ENCODE measurements around the gene FRMD7. TPM values are rescaled to one million over a fixed set of nuclear protein-coding genes. Genes with fewer than 3 reads are reported as not detected.

Gene FRMD7
- total and polyA plus RNA-seq, 5 experiments from 2014 or later: not detected

GRCh38 chrX:132045456-132045855, 82.4 kb downstream of the FRMD7 start:
- Mint-ChIP-seq H3K27ac (no peak overlapping the region), H3K4me1 (peaks cover 17 to 69% (median 46%) of the 10 kb centered on the region in 4 donors), H3K9me3 (no peaks in the 10 kb centered on the region), H3K4me3 (no peak overlapping the region), H3K36me3 (peaks cover 0 to 6% (median 3%) of the 10 kb centered on the region in 3 donors), H3K27me3 (no peaks in the 10 kb centered on the region)
- POLR2A ChIA-PET: no interaction called here
- ATAC-seq: no peak
- DNase-seq: no peak

GRCh38 chrX:132044953-132045352, 82.9 kb downstream of the FRMD7 start:
- Mint-ChIP-seq H3K27me3 (no peaks in the 10 kb centered on the region), H3K36me3 (peaks cover 0 to 4% (median 1%) of the 10 kb centered on the region in 3 donors), H3K4me1 (peaks cover 19 to 73% (median 50%) of the 10 kb centered on the region in 4 donors), H3K4me3 (no peak overlapping the region), H3K9me3 (no peaks in the 10 kb centered on the region), H3K27ac (peak overlapping the region in 1 of 10 donors; percentile 34)
- no peak for DNase-seq
- no peak for ATAC-seq
- POLR2A ChIA-PET: no interaction called here

- Mint-ChIP-seq H3K4me3 (no peak overlapping the region), H3K36me3 (peaks cover 0 to 7% (median 0%) of the 10 kb centered on the region in 3 donors), H3K27ac (peak overlapping the region in 3 of 10 donors; percentile 9 to 62 (median 42)), H3K4me1 (peaks cover 20 to 76% (median 56%) of the 10 kb centered on the region in 4 donors), H3K27me3 (no peaks in the 10 kb centered on the region), H3K9me3 (no peaks in the 10 kb centered on the region)
- DNase-seq: no peak
- POLR2A ChIA-PET: no interaction called here
- ATAC-seq: no peak
Measured at GRCh38 chrX:132043977-132044376, 83.8 kb downstream of the FRMD7 start.

DNA sequence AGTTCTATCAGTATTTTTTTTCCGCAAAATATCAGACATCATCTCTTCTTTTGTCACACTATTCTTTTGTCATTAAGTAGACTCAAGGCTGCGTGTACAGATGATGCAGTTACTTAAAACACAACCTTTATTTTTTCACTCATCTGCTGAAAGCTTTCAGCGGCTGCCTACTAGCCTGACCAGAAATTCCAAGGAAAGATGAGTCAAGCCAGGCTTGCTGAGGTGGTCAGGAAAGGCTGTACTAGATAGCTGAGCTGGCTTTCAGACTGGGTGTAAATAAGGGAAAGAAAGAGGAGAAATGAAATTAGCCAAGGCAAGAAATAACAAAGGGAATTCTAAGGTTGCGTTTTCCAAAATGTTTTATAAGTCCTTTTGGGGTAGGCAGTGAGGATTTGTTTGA, 86.8 kb downstream of the FRMD7 start:
- Mint-ChIP-seq H3K27ac (no peak overlapping the region), H3K27me3 (no peaks in the 10 kb centered on the region), H3K4me1 (peaks cover 25 to 80% (median 64%) of the 10 kb centered on the region in 4 donors), H3K4me3 (peak overlapping the region in 1 of 10 donors; percentile 7), H3K36me3 (peaks cover 0 to 11% (median 0%) of the 10 kb centered on the region in 3 donors), H3K9me3 (no peaks in the 10 kb centered on the region)
- ATAC-seq: no peak
- POLR2A ChIA-PET: no interaction called here
- DNase-seq: no peak

- POLR2A ChIA-PET: no interaction called here
- H3K4me3 Mint-ChIP-seq: peak overlapping the region in 1 of 10 donors; percentile 22
- ATAC-seq (no peak), DNase-seq (no peak)
- H3K27ac Mint-ChIP-seq: no peak overlapping the region
- H3K36me3 Mint-ChIP-seq: peaks cover 0 to 11% (median 0%) of the 10 kb centered on the region in 3 donors
- no peaks in the 10 kb centered on the region for H3K27me3 Mint-ChIP-seq
- H3K4me1 Mint-ChIP-seq: peaks cover 23 to 79% (median 64%) of the 10 kb centered on the region in 4 donors
- H3K9me3 Mint-ChIP-seq: no peaks in the 10 kb centered on the region
Measured at GRCh38 chrX:132040066-132040465, 87.8 kb downstream of the FRMD7 start.

- POLR2A ChIA-PET: no interaction called here
- DNase-seq (no peak), ATAC-seq (no peak)
- Mint-ChIP-seq H3K4me3 (peak overlapping the region in 3 of 10 donors; percentile 31 to 51 (median 38)), H3K4me1 (peaks cover 22 to 79% (median 67%) of the 10 kb centered on the region in 4 donors), H3K36me3 (peaks cover 0 to 8% (median 0%) of the 10 kb centered on the region in 3 donors), H3K27me3 (no peaks in the 10 kb centered on the region), H3K27ac (no peak overlapping the region), H3K9me3 (no peaks in the 10 kb centered on the region)
Measured at GRCh38 chrX:132037479-132037993, 90.3 kb downstream of the FRMD7 start.

- POLR2A ChIA-PET: no interaction called here
- ATAC-seq (no peak), DNase-seq (no peak)
- Mint-ChIP-seq H3K27ac (peak overlapping the region in 2 of 10 donors; percentile 25 to 53), H3K4me1 (peaks cover 24 to 82% (median 66%) of the 10 kb centered on the region in 4 donors), H3K27me3 (no peaks in the 10 kb centered on the region), H3K4me3 (peak overlapping the region in 3 of 10 donors; percentile 6 to 34 (median 21)), H3K9me3 (no peaks in the 10 kb centered on the region), H3K36me3 (peaks cover 0 to 9% (median 0%) of the 10 kb centered on the region in 3 donors)
Measured at GRCh38 chrX:132034648-132035047, 93.2 kb downstream of the FRMD7 start.

DNA sequence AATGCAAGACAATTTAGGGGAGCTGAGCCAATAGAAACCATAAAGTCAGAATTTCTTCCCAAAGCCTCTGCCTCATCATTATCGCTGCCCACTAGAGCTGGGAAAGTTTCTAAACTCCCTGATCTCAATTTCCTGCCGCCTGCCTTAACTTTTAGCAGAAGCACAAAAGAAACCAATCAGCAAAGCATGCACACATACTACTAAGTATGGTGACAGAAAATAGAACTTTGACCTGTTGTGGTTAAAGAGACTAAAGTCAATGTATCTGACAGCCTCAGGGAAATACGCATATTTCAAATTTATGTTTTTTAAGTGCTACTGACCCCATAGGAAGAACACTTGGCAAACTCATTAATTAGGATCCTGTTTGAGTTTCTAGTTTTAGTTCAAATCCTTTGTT, 94.7 kb downstream of the FRMD7 start:
- no peaks in the 10 kb centered on the region for H3K27me3 Mint-ChIP-seq
- POLR2A ChIA-PET: no interaction called here
- DNase-seq (no peak), ATAC-seq (no peak)
- peak overlapping the region in 5 of 10 donors; percentile 10 to 78 (median 59) for H3K27ac Mint-ChIP-seq
- peaks cover 35 to 82% (median 69%) of the 10 kb centered on the region in 4 donors for H3K4me1 Mint-ChIP-seq
- peak overlapping the region in 6 of 10 donors; percentile 4 to 58 (median 15) for H3K4me3 Mint-ChIP-seq
- H3K9me3 Mint-ChIP-seq: no peaks in the 10 kb centered on the region
- H3K36me3 Mint-ChIP-seq: peaks cover 0 to 8% (median 0%) of the 10 kb centered on the region in 3 donors

- peak overlapping the region in 9 of 10 donors; percentile 10 to 84 (median 71) for H3K27ac Mint-ChIP-seq
- ATAC-seq (peak; percentile 33 to 49), DNase-seq (peak in 1 of 10 donors; percentile 1)
- peaks cover 3 to 10% (median 5%) of the 10 kb centered on the region in 3 donors for H3K36me3 Mint-ChIP-seq
- peaks cover 33 to 83% (median 71%) of the 10 kb centered on the region in 4 donors for H3K4me1 Mint-ChIP-seq
- peak overlapping the region; percentile 25 to 83 (median 53) for H3K4me3 Mint-ChIP-seq
- POLR2A ChIA-PET: interaction anchor here (1.2 kb wide), 1 partner anchor 9 kb away, joined by 3 read pairs; the partner anchor contains the start of gene STK26
- H3K27me3 Mint-ChIP-seq: no peaks in the 10 kb centered on the region
- no peaks in the 10 kb centered on the region for H3K9me3 Mint-ChIP-seq
Measured at GRCh38 chrX:132031867-132032266, 96.0 kb downstream of the FRMD7 start.

DNA sequence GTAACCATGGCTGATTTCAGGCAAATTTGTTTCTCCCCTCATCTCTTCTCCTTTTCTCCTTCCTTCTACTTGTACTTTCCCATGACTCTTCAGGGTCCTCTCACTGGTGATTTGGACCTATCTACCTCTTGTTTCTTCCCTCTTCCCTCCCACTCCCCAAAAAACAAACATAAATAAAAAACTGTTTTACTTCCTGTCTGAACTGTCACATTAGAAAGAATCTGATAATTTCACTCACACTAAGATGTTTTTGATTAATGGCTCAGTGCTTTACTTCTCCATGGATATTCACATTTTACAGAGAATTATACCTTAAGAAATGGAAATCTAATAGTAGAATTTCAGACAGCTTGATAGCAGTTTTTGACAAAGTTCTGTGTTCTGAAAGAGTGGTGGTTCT, 97.6 kb downstream of the FRMD7 start:
- no peaks in the 10 kb centered on the region for H3K27me3 Mint-ChIP-seq
- no peak for ATAC-seq
- H3K4me3 Mint-ChIP-seq: peak overlapping the region in 6 of 10 donors; percentile 3 to 52 (median 28)
- POLR2A ChIA-PET: no interaction called here
- H3K27ac Mint-ChIP-seq: peak overlapping the region in 5 of 10 donors; percentile 7 to 78 (median 44)
- DNase-seq: no peak
- peaks cover 30 to 87% (median 70%) of the 10 kb centered on the region in 4 donors for H3K4me1 Mint-ChIP-seq
- peaks cover 3 to 10% (median 5%) of the 10 kb centered on the region in 3 donors for H3K36me3 Mint-ChIP-seq
- H3K9me3 Mint-ChIP-seq: no peaks in the 10 kb centered on the region

Other genes with a start within 250 kb of the FRMD7 start
- 10 to 100 TPM; 55.9 to 57.6 TPM for gene STK26, start 104.7 kb downstream of the FRMD7 start, total RNA-seq
- gene STK26, start 104.7 kb downstream of the FRMD7 start, polyA plus RNA-seq: 10 to 100 TPM; 45.1 to 54.0 (median 50.6) TPM
- gene RAP2C, start 91.4 kb upstream of the FRMD7 start, total RNA-seq: 10 to 100 TPM; 29.0 to 29.5 TPM
- gene RAP2C, start 91.4 kb upstream of the FRMD7 start, polyA plus RNA-seq: 10 to 100 TPM; 12.3 to 23.9 (median 15.1) TPM

Measured in naive thymus-derived CD8-positive, alpha-beta T cell (primary cell).